GM12878 (cell line): ENCODE measurements around the gene IGF1R. TPM values are rescaled to one million over a fixed set of nuclear protein-coding genes. Genes with fewer than 3 reads are reported as not detected.

Experiments used
- ATAC-seq: fragments of 200-7000 bp; cut with Tn5 transposase; 3 replicates; pipeline ENCODE4 v1.9.1; 2020; ENCODE audit warnings: mild to moderate bottlenecking, moderate library complexity
- BruUV-seq: library from RNA; stranded (reverse); fragments of 400-500 nt; replicated peaks from 2 replicates; lab custom pipeline; 2021; lab: Mats Ljungman, UMichigan
- CTCF ChIA-PET: fragments of 300-600 bp; sonication (Branson Sonifier 250); formaldehyde crosslinking; extraction: SDS; loops from one replicate; lab custom pipeline; 2021; ENCODE audit warnings: inconsistent platforms; lab: Yijun Ruan, JAX
- POLR2A ChIA-PET: fragments of 350-600 bp; formaldehyde crosslinking; extraction: SDS; loops from one replicate; lab custom pipeline; 2021; ENCODE audit warnings: inconsistent platforms; lab: Charles Lee
- RAD21 ChIA-PET: fragments of 300-600 bp; sonication (Branson Sonifier 250); formaldehyde crosslinking; loops from one replicate; lab custom pipeline; 2023; ENCODE audit warnings: antibody characterized with exemption; ENCODE audit not compliant: unreplicated experiment; lab: Charles Lee
- SMC1A ChIA-PET: fragments of 300-600 bp; sonication (Branson Sonifier 250); formaldehyde crosslinking; loops from one replicate; lab custom pipeline; 2023; ENCODE audit not compliant: unreplicated experiment, uncharacterized antibody; lab: Charles Lee
- DNase-seq: peaks from one replicate; pipeline ENCODE4 v3.0.0-alpha.2; 2011; ENCODE audit warnings: low read depth, low spot score
- FAIRE-seq: peaks from 3 replicates; lab custom pipeline; 2011; peaks lifted over from hg19 to GRCh38; lab: Jason Lieb, UNC
- H2AFZ ChIP-seq: 2 replicates; pipeline ENCODE4 v1.6.0; 2011; ENCODE audit warnings: low read depth, low read length, control low read depth; ENCODE audit not compliant: control insufficient read depth
- H3K27ac ChIP-seq: 2 replicates; pipeline ENCODE4 v1.5.1; 2011; ENCODE audit warnings: control low read depth; ENCODE audit not compliant: control insufficient read depth, insufficient read depth
- H3K27me3 ChIP-seq, 2 experiments: replicated peaks in 1 of 2; 2 replicates each; pipeline versions ENCODE4 v1.6.0 to v1.6.1; 2011; ENCODE audit warnings: low read length in 1 of 2; ENCODE audit not compliant: control insufficient read depth in 2 of 2, insufficient read depth in 2 of 2
- H3K36me3 ChIP-seq, 2 experiments: 2 replicates each; pipeline ENCODE4 v1.5.1; 2011; ENCODE audit warnings: low read length in 1 of 2; ENCODE audit not compliant: control insufficient read depth in 2 of 2, insufficient read depth in 2 of 2
- H3K4me1 ChIP-seq: 2 replicates; pipeline ENCODE4 v1.6.1; 2011; ENCODE audit warnings: mild to moderate bottlenecking, low read length, moderate library complexity, mixed read lengths; ENCODE audit not compliant: control insufficient read depth, insufficient read depth
- H3K4me2 ChIP-seq: 2 replicates; pipeline ENCODE4 v1.6.0; 2011; ENCODE audit warnings: control low read depth; ENCODE audit not compliant: control insufficient read depth, insufficient read depth
- H3K4me3 ChIP-seq: fragments of 200-600 bp; sonication (generic); 2 replicates; pipeline ENCODE4 v1.5.1; 2016
- H3K79me2 ChIP-seq: 2 replicates; pipeline ENCODE4 v1.6.0; 2011; ENCODE audit warnings: low read length; ENCODE audit not compliant: control insufficient read depth, insufficient read depth
- H3K9ac ChIP-seq: 2 replicates; pipeline ENCODE4 v1.8.0; 2011; ENCODE audit warnings: low read length, control low read depth, mixed read lengths; ENCODE audit not compliant: control insufficient read depth, insufficient read depth
- H3K9me3 ChIP-seq: replicated peaks from 3 replicates; pipeline ENCODE4 v1.5.1; 2011; ENCODE audit warnings: mild to moderate bottlenecking, low read length; ENCODE audit not compliant: control insufficient read depth, insufficient read depth
- H4K20me1 ChIP-seq: 2 replicates; pipeline ENCODE4 v1.6.0; 2011; ENCODE audit not compliant: control insufficient read depth, insufficient read depth
- ATF7 ChIP-seq: fragments of 450-650 bp; IDR thresholded peaks from 2 replicates; pipeline ENCODE4 v1.6.1; 2016; ENCODE audit warnings: low read depth, mild to moderate bottlenecking
- LARP7 ChIP-seq: fragments of 450-650 bp; IDR thresholded peaks from 2 replicates; pipeline ENCODE4 v1.6.1; 2017; ENCODE audit warnings: mild to moderate bottlenecking
- MLLT1 ChIP-seq: fragments of 450-650 bp; IDR thresholded peaks from 2 replicates; pipeline ENCODE4 v1.6.1; 2016; ENCODE audit warnings: mild to moderate bottlenecking
- NFXL1 ChIP-seq: fragments of 450-650 bp; IDR thresholded peaks from 2 replicates; pipeline ENCODE4 v1.6.1; 2017; ENCODE audit warnings: antibody characterized with exemption, mild to moderate bottlenecking, borderline replicate concordance
- STAT1 ChIP-seq: fragments of 450-650 bp; conservative IDR thresholded peaks from 2 replicates; pipeline ENCODE4 v1.6.1; 2014; ENCODE audit warnings: antibody characterized with exemption, mild to moderate bottlenecking
- ZNF274 ChIP-seq: IDR thresholded peaks from one replicate; pipeline ENCODE4 v1.8.0; 2011; ENCODE audit not compliant: insufficient read length, insufficient read depth
- WGBS: methylation state at CpG from one replicate; pipeline ENCODE4 v1.1.6; 2016; ENCODE audit warnings: low lambda C conversion rate; ENCODE audit not compliant: insufficient replicate concordance, insufficient coverage; ENCODE audit errors: missing lambda C conversion rate; 5-methylcytosine and 5-hydroxymethylcytosine counted together
- in situ Hi-C: fragments of 300-500 bp; cut with MboI; formaldehyde crosslinking; loops from 9 replicates; pipeline ENCODE4 v1.14.3; 2018; ENCODE audit warnings: mixed read lengths
- intact Hi-C: fragments of 100-400 bp; cut with micrococcal nuclease; formaldehyde crosslinking; loops from one replicate; pipeline ENCODE4 v1.14.2; 2022; ENCODE audit not compliant: unreplicated experiment
- polyA plus RNA-seq, 11 experiments: library from polyadenylated mRNA; depleted of rRNA in 4 of 11; unstranded in 6 of 11; stranded (reverse) in 5 of 11; fragments of >200 nt; fragmentation: Nextera tagmentation in 4 of 11; fragmentation: Illumina TruSeq in 1 of 11; extraction: Ambion mirVana in 4 of 11; extraction: Trizol in 1 of 11; gene quantifications; 1 replicate in 1 of 11; 2 replicates in 10 of 11; pipeline versions ENCODE4 v1.2.1 to v1.2.3, GENCODE V29; 2011 to 2016; ENCODE audit warnings: inconsistent platforms in 2 of 11, missing spikeins in 2 of 11, low read depth in 1 of 11
- total RNA-seq, 4 experiments: library from RNA; depleted of rRNA in 3 of 4; stranded (reverse); fragments of >200 nt in 3 of 4; fragmentation: Illumina TruSeq in 1 of 4; extraction: Trizol in 1 of 4; gene quantifications; 2 replicates each; pipeline versions ENCODE4 v1.2.1 to v1.2.3, GENCODE V29; 2013 to 2021
- TF ChIP-seq, protein P1 (sequence below): fragments of 450-650 bp; IDR thresholded peaks from 2 replicates; pipeline ENCODE4 v1.6.1; 2017; ENCODE audit warnings: mild to moderate bottlenecking

Gene IGF1R
- total and polyA plus RNA-seq, 10 of the 15 experiments (the other 5 are each of a cell fraction or from before 2014, with no cell fraction given), result 0.03 to 2.7 (median 0.66) TPM

GRCh38 chr15:98844261-98844660 lies 195.9 kb downstream of the IGF1R start:
- CTCF ChIA-PET, result interaction anchor here (1.5 kb wide), 1 partner anchor 325 kb away, joined by 3 read pairs; no protein-coding TSS in a partner anchor

More at GRCh38 chr15:98844261-98844660, 195.9 kb downstream of the IGF1R start:
- DNase-seq (no peak), FAIRE-seq (no peak), ATAC-seq (no peak)
- Histone ChIP-seq H3K9ac (no peak overlapping the region), H3K9me3 (no peaks in the 10 kb centered on the region), H3K4me1 (no peaks in the 10 kb centered on the region), H3K4me3 (no peak overlapping the region), H3K27ac (no peak overlapping the region), H3K36me3 (no peaks in the 10 kb centered on the region), H3K79me2 (no peaks in the 10 kb centered on the region), H3K27me3 (no peaks in the 10 kb centered on the region), H4K20me1 (no peaks in the 10 kb centered on the region), H3K4me2 (no peak overlapping the region), H2AFZ (no peak overlapping the region)
- intact Hi-C loops, result no loop called here
- ChIA-PET POLR2A (no interaction called here), RAD21 (no interaction called here), SMC1A (no interaction called here)
- no TSS peak for BruUV-seq
- TF ChIP-seq NFXL1 (no peak), LARP7 (no peak), ATF7 (no peak), STAT1 (no peak), MLLT1 (no peak), ZNF274 (no peak)
- TF ChIP-seq, protein P1, sequence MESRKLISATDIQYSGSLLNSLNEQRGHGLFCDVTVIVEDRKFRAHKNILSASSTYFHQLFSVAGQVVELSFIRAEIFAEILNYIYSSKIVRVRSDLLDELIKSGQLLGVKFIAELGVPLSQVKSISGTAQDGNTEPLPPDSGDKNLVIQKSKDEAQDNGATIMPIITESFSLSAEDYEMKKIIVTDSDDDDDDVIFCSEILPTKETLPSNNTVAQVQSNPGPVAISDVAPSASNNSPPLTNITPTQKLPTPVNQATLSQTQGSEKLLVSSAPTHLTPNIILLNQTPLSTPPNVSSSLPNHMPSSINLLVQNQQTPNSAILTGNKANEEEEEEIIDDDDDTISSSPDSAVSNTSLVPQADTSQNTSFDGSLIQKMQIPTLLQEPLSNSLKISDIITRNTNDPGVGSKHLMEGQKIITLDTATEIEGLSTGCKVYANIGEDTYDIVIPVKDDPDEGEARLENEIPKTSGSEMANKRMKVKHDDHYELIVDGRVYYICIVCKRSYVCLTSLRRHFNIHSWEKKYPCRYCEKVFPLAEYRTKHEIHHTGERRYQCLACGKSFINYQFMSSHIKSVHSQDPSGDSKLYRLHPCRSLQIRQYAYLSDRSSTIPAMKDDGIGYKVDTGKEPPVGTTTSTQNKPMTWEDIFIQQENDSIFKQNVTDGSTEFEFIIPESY, result no peak
- in situ Hi-C loops, result no loop called here
- 44% methylated on average over 3 of the region's 3 CpGs for WGBS
